CD4-positive, alpha-beta T cell treated with Interleukin-10 for 1 hour (primary cell): ENCODE data around the gene CYTH4.

Experiments used
- DNase-seq: peaks from one replicate; pipeline ENCODE4 v3.0.0-alpha.2; 2020

The CYTH4 gene

DNA sequence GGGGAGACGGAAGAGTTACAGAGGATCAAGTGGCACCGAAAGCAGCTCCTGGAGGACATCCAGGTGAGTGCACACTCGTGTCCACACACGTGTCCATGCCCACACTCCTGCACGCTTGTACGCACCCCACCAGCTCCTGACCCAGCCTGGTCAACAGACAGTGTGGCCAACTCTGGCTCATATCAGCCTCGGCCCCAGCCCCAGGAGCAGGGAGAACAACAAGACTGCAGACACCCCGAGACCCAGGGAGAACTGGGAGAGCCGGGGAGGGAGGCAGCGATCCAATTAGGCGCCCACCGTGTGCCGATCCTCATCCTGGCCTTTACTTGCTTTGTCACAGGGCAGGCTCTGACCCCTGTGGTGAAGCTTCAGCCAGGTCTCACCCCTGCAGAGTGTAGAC, 10.3 kb downstream of the CYTH4 start:
- DNase-seq: no peak

GRCh38 chr22:37293172-37293571, 10.9 kb downstream of the CYTH4 start:
- DNase-seq: no peak

- DNase-seq: no peak
These were observed 12.4 kb downstream of the CYTH4 start for GRCh38 chr22:37294747-37295146.

DNA sequence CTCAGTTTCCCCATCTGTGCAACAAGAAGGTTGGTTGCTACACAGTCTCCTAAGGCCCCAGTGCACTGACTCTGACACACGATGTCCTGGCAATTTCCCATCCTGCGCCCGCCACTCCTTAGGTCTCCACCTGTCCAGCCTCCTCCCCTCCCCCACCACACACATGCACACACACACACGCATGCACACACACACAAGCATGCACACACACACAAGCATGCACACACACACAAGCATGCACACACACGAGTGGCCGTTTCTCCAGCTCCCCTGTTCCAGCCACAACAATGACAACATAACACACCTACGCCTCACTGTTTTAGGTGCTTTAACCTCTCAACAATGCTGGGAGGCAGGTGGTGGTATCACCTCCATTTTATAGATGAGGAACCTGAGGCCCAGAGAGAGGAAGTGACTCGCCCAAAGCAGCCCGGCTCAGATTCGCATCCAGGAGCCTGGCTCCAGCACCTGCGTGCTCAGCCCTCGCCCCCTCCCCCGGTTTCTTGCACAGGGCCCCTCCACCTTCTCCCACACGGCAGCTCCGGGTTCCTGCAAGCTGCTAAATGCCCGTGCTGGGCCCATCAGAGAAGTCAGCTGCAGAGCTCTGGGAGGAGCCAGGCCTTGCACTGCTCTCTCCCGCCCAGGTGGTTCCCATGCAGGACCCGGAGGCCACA, 13.0 kb downstream of the CYTH4 start:
- DNase-seq: no peak

GRCh38 chr22:37295946-37296345, 13.6 kb downstream of the CYTH4 start:
- no peak for DNase-seq

GRCh38 chr22:37298748-37299495, 16.6 kb downstream of the CYTH4 start:
- DNase-seq: no peak

DNA sequence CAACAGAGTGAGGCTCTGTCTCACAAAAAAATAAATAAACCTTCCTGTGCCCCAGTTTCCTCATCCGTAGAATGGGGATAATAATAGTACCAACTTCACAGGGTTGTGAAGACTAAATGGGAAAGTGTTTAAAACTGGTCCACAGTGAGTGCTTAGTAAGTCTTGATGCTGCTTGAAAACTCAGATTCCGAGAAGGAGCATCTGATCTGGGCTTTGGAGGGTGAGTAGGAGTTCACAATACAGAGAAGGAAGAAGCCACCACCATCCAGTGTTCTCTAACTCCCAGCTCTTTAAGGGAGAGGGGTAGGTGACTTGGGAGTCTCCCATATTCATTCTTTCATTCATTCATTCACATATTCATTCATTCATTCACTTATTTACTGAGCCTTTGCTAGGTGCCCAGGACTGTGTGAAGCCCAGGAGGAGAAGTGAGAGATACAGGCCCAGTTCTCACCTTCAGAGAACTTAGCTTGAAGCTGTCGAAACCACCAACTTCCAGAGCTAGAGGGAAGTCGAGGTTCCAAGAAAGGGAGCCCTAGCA, 17.7 kb downstream of the CYTH4 start:
- DNase-seq: no peak

DNA sequence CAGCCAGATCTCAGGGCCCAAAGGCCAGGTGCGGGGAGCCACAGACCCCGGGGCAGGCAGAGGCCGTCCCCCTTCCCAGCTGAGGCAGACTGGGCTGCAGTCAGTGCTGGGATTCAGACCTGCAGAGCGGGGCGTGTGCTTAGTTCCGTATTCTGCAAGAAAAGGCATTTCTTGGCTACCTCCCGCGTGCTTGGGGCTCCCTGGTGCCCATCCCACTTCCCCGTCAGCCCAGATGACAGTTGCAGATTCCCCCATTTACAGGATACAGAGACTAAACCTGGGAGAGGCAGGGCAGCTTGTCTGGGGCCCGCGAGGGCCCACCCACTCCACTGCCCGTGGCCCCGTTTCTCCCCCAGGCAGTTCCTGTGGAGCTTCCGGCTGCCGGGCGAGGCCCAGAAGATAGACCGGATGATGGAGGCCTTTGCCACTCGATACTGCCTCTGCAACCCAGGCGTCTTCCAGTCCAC, 18.3 kb downstream of the CYTH4 start:
- DNase-seq: peak; percentile 47

DNA sequence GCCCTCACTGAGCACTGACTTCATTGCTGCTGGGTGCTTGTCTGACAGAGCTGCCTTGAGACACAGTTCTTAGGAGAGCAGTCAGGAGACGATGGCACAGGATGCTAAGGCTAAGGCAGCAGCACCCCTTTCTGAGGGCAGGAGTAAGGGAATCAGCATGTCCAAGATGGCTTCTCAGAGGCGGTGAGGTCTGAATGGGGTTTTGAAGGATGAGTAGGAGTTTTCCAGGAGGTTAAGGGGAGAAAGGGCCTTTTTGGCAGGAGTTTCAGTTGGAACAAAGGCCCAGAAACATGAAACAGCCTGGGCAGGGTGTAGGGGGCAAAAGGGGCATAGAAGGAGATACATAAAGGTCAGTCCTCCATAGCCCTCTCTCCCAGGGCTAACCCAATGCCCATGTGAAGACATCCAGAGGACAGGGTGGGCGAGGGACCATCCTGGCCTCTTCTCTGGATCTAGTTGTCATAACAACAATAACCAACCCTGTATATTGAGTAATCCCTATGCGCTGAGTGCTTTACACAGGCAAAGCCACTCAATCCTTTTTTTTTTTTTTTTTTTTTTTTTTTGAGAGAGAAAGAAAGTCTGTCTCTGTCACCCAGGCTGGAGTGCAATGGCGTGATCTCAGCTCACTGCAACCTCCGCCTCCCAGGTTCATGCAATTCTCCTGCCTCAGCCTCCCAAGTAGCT, 19.0 kb downstream of the CYTH4 start:
- DNase-seq: no peak

GRCh38 chr22:37302674-37303555, 20.6 kb downstream of the CYTH4 start:
- no peak for DNase-seq

- DNase-seq: no peak
These were observed 21.5 kb downstream of the CYTH4 start for GRCh38 chr22:37303821-37304274.

DNA sequence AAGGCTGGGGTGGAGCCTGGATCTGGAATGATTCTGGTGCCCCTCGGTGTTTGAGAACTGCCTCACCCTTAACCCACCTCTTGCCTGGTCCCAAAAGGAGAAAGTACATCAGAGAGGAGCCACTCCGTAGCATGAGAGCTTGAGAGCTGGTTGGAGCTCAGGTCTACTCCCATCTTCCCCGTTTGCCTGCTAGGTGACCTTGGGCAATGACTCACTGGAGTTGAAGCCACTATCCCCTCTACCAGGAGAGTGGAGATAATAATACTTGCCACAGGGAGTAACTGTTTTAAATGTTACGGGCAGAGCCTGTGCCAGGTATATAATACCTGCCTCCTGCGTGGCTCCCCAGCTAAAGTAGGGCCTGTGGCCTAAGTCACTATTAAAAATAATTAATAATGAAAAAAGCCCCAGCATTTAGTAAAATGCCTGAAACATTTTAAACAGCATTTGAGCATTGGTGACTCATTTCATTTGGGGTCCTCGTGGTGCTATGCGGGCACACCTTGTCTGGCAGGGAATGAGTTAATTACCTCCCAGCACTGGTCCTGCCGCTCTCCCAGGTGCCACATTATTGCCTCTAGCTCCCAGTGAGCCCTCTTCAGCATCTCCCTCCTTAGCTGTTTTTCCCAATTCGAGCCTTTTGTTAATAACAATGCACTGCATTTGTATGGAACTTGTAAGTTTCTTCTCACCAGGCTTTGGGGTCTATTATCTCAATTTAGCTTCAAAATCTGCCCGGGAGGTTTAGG, 22.5 kb downstream of the CYTH4 start:
- DNase-seq: no peak

- DNase-seq: no peak
These were observed 23.6 kb downstream of the CYTH4 start for GRCh38 chr22:37305887-37306286.

DNA sequence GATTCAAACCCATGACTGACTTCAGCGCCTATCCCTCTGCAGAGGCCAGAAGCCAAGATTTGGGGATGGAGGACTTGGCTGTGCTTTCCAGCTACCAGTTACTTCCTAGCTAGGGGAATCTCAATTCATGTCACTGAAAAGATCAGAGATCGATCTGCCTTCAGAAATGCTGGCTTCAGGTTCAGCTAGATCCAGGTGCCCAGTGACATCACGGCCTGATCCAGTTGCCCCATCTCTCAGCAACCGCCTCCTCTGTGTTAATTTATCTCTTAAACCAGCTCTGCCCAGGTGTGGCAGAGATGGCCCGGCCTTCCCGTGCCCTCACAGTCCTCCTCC, 24.2 kb downstream of the CYTH4 start:
- DNase-seq: no peak

- no peak for DNase-seq
These were observed 26.3 kb downstream of the CYTH4 start for GRCh38 chr22:37308385-37309200.

- DNase-seq: peak; percentile 62
These were observed 27.1 kb downstream of the CYTH4 start for GRCh38 chr22:37309211-37310074.

- DNase-seq: no peak
These were observed 27.8 kb downstream of the CYTH4 start for GRCh38 chr22:37310075-37310606.

GRCh38 chr22:37310815-37311595, 28.7 kb downstream of the CYTH4 start:
- no peak for DNase-seq
